H1 (cell line): ENCODE measurements around the gene P4HA3. TPM values are rescaled to one million over a fixed set of nuclear protein-coding genes. Genes with fewer than 3 reads are reported as not detected.

Experiments used
- CBX5 ChIP-seq: fragments of 300-800, 300-1000 bp; sonication (generic); IDR thresholded peaks from 2 replicates; pipeline ENCODE4 v1.7.1; 2016; ENCODE audit warnings: antibody characterized with exemption, low read length, low read depth
- CEBPB ChIP-seq: IDR thresholded peaks from 2 replicates; pipeline ENCODE4 v1.6.1; 2012; ENCODE audit warnings: low read depth, low read length
- HDAC6 ChIP-seq: IDR thresholded peaks from one replicate; pipeline ENCODE4 v1.7.1; 2012; ENCODE audit warnings: low read depth, mild to moderate bottlenecking, inconsistent platforms, low read length, moderate library complexity
- KDM1A ChIP-seq: fragments of 200-600, 300-600 bp; sonication (generic); IDR thresholded peaks from 2 replicates; pipeline ENCODE4 v1.7.1; 2016; ENCODE audit warnings: mild to moderate bottlenecking, low read length, borderline replicate concordance
- KDM4A ChIP-seq: IDR thresholded peaks from one replicate; pipeline ENCODE4 v1.7.1; 2012; ENCODE audit warnings: low read depth, mild to moderate bottlenecking, moderate library complexity, low read length, inconsistent platforms; ENCODE audit not compliant: severe bottlenecking
- polyA plus RNA-seq, 7 experiments: library from polyadenylated mRNA; depleted of rRNA in 3 of 7; stranded (reverse) in 5 of 7; unstranded in 2 of 7; fragments of >200 nt in 5 of 7; fragments of 200-250 nt in 2 of 7; gene quantifications; 1 replicate in 5 of 7; 2 replicates in 1 of 7; 4 replicates in 1 of 7; pipeline versions ENCODE4 v1.2.1 to v1.2.3, GENCODE V29; 2011 to 2013; ENCODE audit warnings: missing spikeins in 2 of 7, mixed read lengths in 2 of 7
- total RNA-seq: library from RNA; stranded (reverse); fragmentation: NEBNext Ultra II Directional; extraction: Animal tissue kit (Norgen Biotek cat#: 25700); gene quantifications from 2 replicates; pipeline ENCODE4 v1.2.1, GENCODE V29; 2021

Gene P4HA3
- total and polyA plus RNA-seq, 2 of the 8 experiments (the other 6 are each of a cell fraction or from before 2014, with no cell fraction given) = 0.06 TPM; not detected in 1

DNA sequence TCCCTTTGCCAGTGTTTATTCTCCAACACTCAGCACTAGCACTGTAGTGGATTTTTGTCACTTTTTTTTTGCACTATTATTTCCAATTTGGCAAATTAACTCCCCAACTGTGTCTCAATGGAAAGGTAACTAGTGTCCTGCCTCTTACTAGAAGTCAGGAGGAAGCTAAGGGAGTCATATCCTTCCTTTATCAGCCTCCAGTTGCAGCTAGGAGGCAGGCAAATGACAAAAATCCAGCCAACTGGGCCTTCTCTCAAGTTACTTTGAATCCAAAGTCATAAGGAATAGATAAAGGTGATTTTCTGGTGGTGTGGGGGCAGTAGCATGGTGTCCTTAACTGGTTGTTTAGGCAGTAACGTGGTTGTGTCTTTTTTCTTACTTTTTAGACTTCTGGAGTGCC lies 15.6 kb upstream of the P4HA3 start (continued):
- TF ChIP-seq KDM4A (no peak), CEBPB (no peak), KDM1A (no peak), CBX5 (no peak), HDAC6 (no peak)
